ENCODE data around the gene STX4.

DNA sequence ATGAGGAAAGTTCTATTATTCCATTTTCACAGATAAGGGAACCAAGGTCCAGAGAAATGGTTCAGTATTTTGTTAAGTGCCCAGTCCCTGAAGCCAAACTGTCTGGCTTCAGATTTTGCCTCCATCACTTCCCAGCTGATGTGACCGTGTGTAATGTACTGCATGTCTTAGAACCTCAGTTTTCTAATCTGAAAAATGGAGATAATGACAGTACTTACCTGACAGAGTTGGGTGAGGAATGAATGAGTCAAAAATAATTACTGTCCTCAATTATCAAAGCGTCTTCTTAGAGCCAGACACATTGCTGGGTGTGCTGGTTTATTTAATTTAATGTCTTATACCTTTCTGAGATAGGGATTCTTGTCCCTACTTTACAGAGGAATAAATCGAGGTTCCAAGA is 34.0 kb downstream of the STX4 start:
- no peak for TF ChIP-seq YY1 (IDR thresholded peaks at IDR 0.05; ENCODE audit: insufficient read depth, insufficient read length)
- no peak for TF ChIP-seq ZNF274 (IDR thresholded peaks at IDR 0.05; ENCODE audit: low read depth, low read length)

Data from NT2/D1 (cell line).